Kidney (tissue), 14 donors: ENCODE measurements around the gene ECHDC3. TPM values are rescaled to one million over a fixed set of nuclear protein-coding genes. Genes with fewer than 3 reads are reported as not detected.

Experiments used
- DNase-seq, 5 donors: peaks; one replicate each; pipeline ENCODE4 v3.0.0-alpha.2; 2013 to 2020
- FAIRE-seq: peaks from 2 replicates; lab custom pipeline; 2012; peaks lifted over from hg19 to GRCh38; lab: Jason Lieb, UNC
- H3K27ac ChIP-seq, 2 donors: one replicate each; pipeline ENCODE4 v1.7.0; 2013; ENCODE audit warnings: low read depth in 2 of 2, low read length in 2 of 2, inconsistent platforms in 1 of 2
- H3K27me3 ChIP-seq: one replicate; pipeline ENCODE4 v1.7.1; 2013; ENCODE audit warnings: low read length, inconsistent platforms; ENCODE audit not compliant: control insufficient read depth, insufficient read depth
- H3K36me3 ChIP-seq, 3 donors: one replicate each; pipeline versions ENCODE4 v1.7.0 to v1.7.1; 2013; ENCODE audit warnings: low read length in 3 of 3, control low read depth in 1 of 3, inconsistent platforms in 1 of 3; ENCODE audit not compliant: insufficient read depth in 3 of 3, control insufficient read depth in 2 of 3
- H3K4me1 ChIP-seq, 3 donors: one replicate each; pipeline versions ENCODE4 v1.7.0 to v1.7.1; 2013; ENCODE audit warnings: low read length in 3 of 3, inconsistent platforms in 1 of 3, low read depth in 1 of 3; ENCODE audit not compliant: control insufficient read depth in 2 of 3, insufficient read depth in 2 of 3
- H3K4me3 ChIP-seq, 3 donors: one replicate each; pipeline versions ENCODE4 v1.7.0 to v1.8.1; 2013; ENCODE audit warnings: low read length in 3 of 3, control low read depth in 1 of 3, inconsistent platforms in 1 of 3
- H3K9ac ChIP-seq, 3 donors: one replicate each; pipeline versions ENCODE4 v1.7.0 to v1.7.1; 2013; ENCODE audit warnings: low read length in 3 of 3, control low read depth in 1 of 3, inconsistent platforms in 1 of 3
- H3K9me3 ChIP-seq, 3 donors: one replicate each; pipeline versions ENCODE4 v1.7.0 to v1.7.1; 2013; ENCODE audit warnings: low read length in 3 of 3, control low read depth in 1 of 3, inconsistent platforms in 1 of 3; ENCODE audit not compliant: control insufficient read depth in 2 of 3, insufficient read depth in 1 of 3
- intact Hi-C: fragments of 100-400 bp; cut with DNase I; formaldehyde crosslinking; loops from one replicate; pipeline ENCODE4 v1.11.1; 2022
- polyA plus RNA-seq: library from polyadenylated mRNA; stranded (reverse); fragments of 350-450 nt; fragmentation: Illumina TruSeq; extraction: RNeasy Lipid Tissue Mini Kit (QIAGEN cat#74804); gene quantifications from one replicate; pipeline ENCODE4 v1.2.3, GENCODE V29; 2014; ENCODE audit warnings: low read depth, low replicate concordance; ENCODE audit not compliant: insufficient read depth
- total RNA-seq: library from RNA; stranded (reverse); fragmentation: NEBNext Ultra II Directional; extraction: Animal tissue kit (Norgen Biotek cat#: 25700); gene quantifications from one replicate; pipeline ENCODE4 v1.2.1, GENCODE V29; 2021
- TF ChIP-seq, protein P1 (sequence below): IDR thresholded peaks from 3 replicates; pipeline ENCODE4 v1.5.1; 2012; ENCODE audit warnings: mild to moderate bottlenecking, moderate library complexity, borderline replicate concordance; ENCODE audit not compliant: insufficient read depth; ENCODE audit errors: extremely low read depth
- donor health status: control.
- donor health status: control.
- donor health status: control.
- donor health status: control.
- donor health status: control.
- donor health status: DM: yes; HTN: yes; CAD: no.
- donor health status: Normal renal cell carcinoma (clear cell type).

ECHDC3 gene
- total and polyA plus RNA-seq, 2 donors from 2014 or later: 32.4 to 132 TPM

DNA sequence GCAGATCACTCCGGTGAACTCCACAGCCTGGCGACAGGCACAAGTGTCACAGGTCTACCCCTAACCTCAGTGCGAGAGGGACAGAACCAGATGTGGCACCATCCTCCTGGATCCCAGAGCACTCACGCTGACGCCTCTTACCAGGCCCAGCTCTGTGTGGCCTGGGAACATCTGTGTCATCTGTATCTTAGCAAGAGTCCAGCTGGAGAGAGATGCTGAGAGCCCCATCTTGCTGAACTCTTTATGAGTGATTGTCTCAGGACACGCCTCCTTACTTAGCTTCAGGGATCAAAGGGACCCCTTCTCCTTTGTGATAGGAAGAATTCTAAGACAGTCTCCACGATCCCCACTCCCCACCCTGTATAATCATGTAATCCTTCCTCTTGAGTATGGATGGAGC is 71.0 kb downstream of the ECHDC3 start:
- Histone ChIP-seq H3K9ac (no peak overlapping the region), H3K9me3 (no peaks in the 10 kb centered on the region), H3K4me3 (no peak overlapping the region), H3K27ac (no peak overlapping the region), H3K36me3 (no peaks in the 10 kb centered on the region), H3K27me3 (no peaks in the 10 kb centered on the region), H3K4me1 (peaks cover 0 to 4% (median 0%) of the 10 kb centered on the region in 3 donors)
- FAIRE-seq (no peak), DNase-seq (no peak)
- intact Hi-C loops: no loop called here
- TF ChIP-seq, protein P1, sequence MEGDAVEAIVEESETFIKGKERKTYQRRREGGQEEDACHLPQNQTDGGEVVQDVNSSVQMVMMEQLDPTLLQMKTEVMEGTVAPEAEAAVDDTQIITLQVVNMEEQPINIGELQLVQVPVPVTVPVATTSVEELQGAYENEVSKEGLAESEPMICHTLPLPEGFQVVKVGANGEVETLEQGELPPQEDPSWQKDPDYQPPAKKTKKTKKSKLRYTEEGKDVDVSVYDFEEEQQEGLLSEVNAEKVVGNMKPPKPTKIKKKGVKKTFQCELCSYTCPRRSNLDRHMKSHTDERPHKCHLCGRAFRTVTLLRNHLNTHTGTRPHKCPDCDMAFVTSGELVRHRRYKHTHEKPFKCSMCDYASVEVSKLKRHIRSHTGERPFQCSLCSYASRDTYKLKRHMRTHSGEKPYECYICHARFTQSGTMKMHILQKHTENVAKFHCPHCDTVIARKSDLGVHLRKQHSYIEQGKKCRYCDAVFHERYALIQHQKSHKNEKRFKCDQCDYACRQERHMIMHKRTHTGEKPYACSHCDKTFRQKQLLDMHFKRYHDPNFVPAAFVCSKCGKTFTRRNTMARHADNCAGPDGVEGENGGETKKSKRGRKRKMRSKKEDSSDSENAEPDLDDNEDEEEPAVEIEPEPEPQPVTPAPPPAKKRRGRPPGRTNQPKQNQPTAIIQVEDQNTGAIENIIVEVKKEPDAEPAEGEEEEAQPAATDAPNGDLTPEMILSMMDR: no peak

Other genes starting within 250 kb of the ECHDC3 start
- 17.7 TPM for gene USP6NL, start 130.7 kb upstream of the ECHDC3 start, total RNA-seq
- gene USP6NL, start 130.7 kb upstream of the ECHDC3 start, polyA plus RNA-seq: 4.5 TPM
- 48.2 TPM for gene PROSER2, start 81.0 kb downstream of the ECHDC3 start, total RNA-seq
- 8.1 TPM for gene PROSER2, start 81.0 kb downstream of the ECHDC3 start, polyA plus RNA-seq